Progenitor cell of endocrine pancreas (in vitro differentiated cells): Measurements from ENCODE around the gene GP1BA. TPM values are rescaled to one million over a fixed set of nuclear protein-coding genes. Genes with fewer than 3 reads are reported as not detected.

Source experiments
- DNase-seq: peaks from one replicate; pipeline ENCODE4 v3.0.0; 2021; ENCODE audit warnings: low spot score; ENCODE audit not compliant: unreplicated experiment
- H3K27ac Mint-ChIP-seq: 2 replicates; pipeline ENCODE4 v1.8.0; 2021; ENCODE audit warnings: mild to moderate bottlenecking, moderate library complexity, mixed read lengths
- H3K27me3 Mint-ChIP-seq: 2 replicates; pipeline ENCODE4 v1.8.0; 2021; ENCODE audit warnings: mixed read lengths
- H3K36me3 Mint-ChIP-seq: 2 replicates; pipeline ENCODE4 v1.8.0; 2022; ENCODE audit warnings: mixed read lengths; ENCODE audit not compliant: insufficient read depth
- H3K4me1 Mint-ChIP-seq: 2 replicates; pipeline ENCODE4 v1.8.0; 2021; ENCODE audit warnings: low read depth, mixed read lengths
- H3K4me3 Mint-ChIP-seq: 2 replicates; pipeline ENCODE4 v1.8.0; 2021; ENCODE audit warnings: low read depth, mild to moderate bottlenecking, moderate library complexity, mixed read lengths
- H3K9me3 Mint-ChIP-seq: 2 replicates; pipeline ENCODE4 v1.8.0; 2021; ENCODE audit warnings: low read depth, mixed read lengths
- total RNA-seq: library from RNA; stranded (reverse); gene quantifications from 2 replicates; pipeline ENCODE4 v1.2.1, GENCODE V29; 2021
- TF ChIP-seq, protein P1 (sequence below): fragments of 200-600 bp; sonication (generic); IDR thresholded peaks from one replicate; pipeline ENCODE4 v1.5.0; 2021; ENCODE audit warnings: antibody characterized with exemption, mild to moderate bottlenecking; ENCODE audit not compliant: unreplicated experiment

The GP1BA gene
- total RNA-seq, 1 donor from 2014 or later, result not detected

- no peak overlapping the region for H3K4me3 Mint-ChIP-seq
- H3K9me3 Mint-ChIP-seq, result no peaks in the 10 kb centered on the region
- peaks cover 8% of the 10 kb centered on the region for H3K36me3 Mint-ChIP-seq
- peak overlapping the region; percentile 26 for H3K27ac Mint-ChIP-seq
- DNase-seq, result no peak
- TF ChIP-seq, protein P1, sequence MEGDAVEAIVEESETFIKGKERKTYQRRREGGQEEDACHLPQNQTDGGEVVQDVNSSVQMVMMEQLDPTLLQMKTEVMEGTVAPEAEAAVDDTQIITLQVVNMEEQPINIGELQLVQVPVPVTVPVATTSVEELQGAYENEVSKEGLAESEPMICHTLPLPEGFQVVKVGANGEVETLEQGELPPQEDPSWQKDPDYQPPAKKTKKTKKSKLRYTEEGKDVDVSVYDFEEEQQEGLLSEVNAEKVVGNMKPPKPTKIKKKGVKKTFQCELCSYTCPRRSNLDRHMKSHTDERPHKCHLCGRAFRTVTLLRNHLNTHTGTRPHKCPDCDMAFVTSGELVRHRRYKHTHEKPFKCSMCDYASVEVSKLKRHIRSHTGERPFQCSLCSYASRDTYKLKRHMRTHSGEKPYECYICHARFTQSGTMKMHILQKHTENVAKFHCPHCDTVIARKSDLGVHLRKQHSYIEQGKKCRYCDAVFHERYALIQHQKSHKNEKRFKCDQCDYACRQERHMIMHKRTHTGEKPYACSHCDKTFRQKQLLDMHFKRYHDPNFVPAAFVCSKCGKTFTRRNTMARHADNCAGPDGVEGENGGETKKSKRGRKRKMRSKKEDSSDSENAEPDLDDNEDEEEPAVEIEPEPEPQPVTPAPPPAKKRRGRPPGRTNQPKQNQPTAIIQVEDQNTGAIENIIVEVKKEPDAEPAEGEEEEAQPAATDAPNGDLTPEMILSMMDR, result no peak
- peaks cover 28% of the 10 kb centered on the region for H3K4me1 Mint-ChIP-seq
- H3K27me3 Mint-ChIP-seq, result no peaks in the 10 kb centered on the region
These were observed 12.6 kb downstream of the GP1BA start for GRCh38 chr17:4944554-4945175.

GRCh38 chr17:4945176-4945943, 13.3 kb downstream of the GP1BA start:
- no peaks in the 10 kb centered on the region for H3K9me3 Mint-ChIP-seq
- H3K36me3 Mint-ChIP-seq, result peaks cover 8% of the 10 kb centered on the region
- H3K4me1 Mint-ChIP-seq, result peaks cover 29% of the 10 kb centered on the region
- no peaks in the 10 kb centered on the region for H3K27me3 Mint-ChIP-seq
- DNase-seq, result no peak
- TF ChIP-seq, protein P1, result no peak
- peak overlapping the region; percentile 55 for H3K4me3 Mint-ChIP-seq
- peak overlapping the region; percentile 73 for H3K27ac Mint-ChIP-seq

DNA sequence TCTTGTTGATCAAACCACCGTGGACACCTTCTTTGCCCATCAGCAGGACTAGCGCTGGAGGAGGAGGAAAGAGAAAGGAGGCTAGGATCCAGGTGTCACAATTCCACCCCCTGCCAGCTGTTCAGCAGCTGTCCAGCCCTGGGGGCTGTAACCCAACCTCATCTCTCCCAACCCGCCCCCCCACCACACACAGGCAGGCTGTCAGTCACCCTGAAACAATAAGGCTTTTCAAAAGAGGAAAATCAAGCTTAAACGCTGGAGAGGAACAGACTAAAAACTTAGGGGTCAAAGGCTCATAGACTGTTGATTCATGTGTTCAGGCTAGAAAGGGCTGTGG, 13.8 kb downstream of the GP1BA start:
- H3K4me1 Mint-ChIP-seq, result peaks cover 33% of the 10 kb centered on the region
- peak overlapping the region; percentile 85 for H3K4me3 Mint-ChIP-seq
- TF ChIP-seq, protein P1, result no peak
- H3K36me3 Mint-ChIP-seq, result peaks cover 8% of the 10 kb centered on the region
- no peaks in the 10 kb centered on the region for H3K9me3 Mint-ChIP-seq
- no peaks in the 10 kb centered on the region for H3K27me3 Mint-ChIP-seq
- peak overlapping the region; percentile 92 for H3K27ac Mint-ChIP-seq
- no peak for DNase-seq

GRCh38 chr17:4946312-4946976, 14.4 kb downstream of the GP1BA start:
- Mint-ChIP-seq H3K4me3 (peak overlapping the region; percentile 85), H3K27ac (peak overlapping the region; percentile 92), H3K4me1 (peaks cover 33% of the 10 kb centered on the region), H3K9me3 (no peaks in the 10 kb centered on the region), H3K36me3 (peaks cover 7% of the 10 kb centered on the region), H3K27me3 (no peaks in the 10 kb centered on the region)
- TF ChIP-seq, protein P1, result no peak
- no peak for DNase-seq

- peak overlapping the region; percentile 92 for H3K27ac Mint-ChIP-seq
- H3K4me3 Mint-ChIP-seq, result peak overlapping the region; percentile 85
- H3K36me3 Mint-ChIP-seq, result peaks cover 7% of the 10 kb centered on the region
- no peak for DNase-seq
- H3K27me3 Mint-ChIP-seq, result no peaks in the 10 kb centered on the region
- TF ChIP-seq, protein P1, result no peak
- peaks cover 34% of the 10 kb centered on the region for H3K4me1 Mint-ChIP-seq
- no peaks in the 10 kb centered on the region for H3K9me3 Mint-ChIP-seq
These were observed 14.9 kb downstream of the GP1BA start for GRCh38 chr17:4947010-4947410.
